WERI-Rb-1 (cell line): ENCODE results near the gene KLK7.
"Not testable (repeated sequence)": the region's sequence is repeated elsewhere in the genome, so short reads cannot be mapped to it uniquely, and the experiment has no call there.

ENCODE experiments used
- DNase-seq: peaks from one replicate; pipeline ENCODE4 v3.0.0-alpha.2; 2020
- H3K27ac ChIP-seq: fragments of 250-450 bp; sonication (Bioruptor Pico); 2 replicates; pipeline ENCODE4 v1.5.1; 2020; ENCODE audit warnings: mild to moderate bottlenecking, moderate library complexity
- H3K27me3 ChIP-seq: fragments of 250-450 bp; sonication (Bioruptor Pico); 2 replicates; pipeline ENCODE4 v1.5.1; 2021; ENCODE audit warnings: mild to moderate bottlenecking, low read depth, moderate library complexity; ENCODE audit not compliant: insufficient read depth, severe bottlenecking
- H3K36me3 ChIP-seq: fragments of 250-450 bp; sonication (Bioruptor Pico); 2 replicates; pipeline ENCODE4 v1.5.1; 2020; ENCODE audit warnings: mild to moderate bottlenecking, moderate library complexity
- H3K4me3 ChIP-seq: 2 replicates; pipeline ENCODE4 v1.5.1; 2011; ENCODE audit warnings: low read depth, mild to moderate bottlenecking, control low read depth, low read length
- H3K9me3 ChIP-seq: fragments of 250-450 bp; sonication (Bioruptor Pico); 2 replicates; pipeline ENCODE4 v1.5.1; 2021; ENCODE audit warnings: mild to moderate bottlenecking, moderate library complexity; ENCODE audit not compliant: severe bottlenecking
- CTCF ChIP-seq: IDR thresholded peaks from 2 replicates; pipeline ENCODE4 v1.5.1; 2011; ENCODE audit warnings: low read depth, mild to moderate bottlenecking, control low read depth, inconsistent platforms, low read length

The KLK7 gene

GRCh38 chr19:50998061-50998460 is 14.3 kb upstream of the KLK7 start:
- no peak overlapping the region for H3K27ac ChIP-seq
- no peak overlapping the region for H3K4me3 ChIP-seq
- H3K36me3 ChIP-seq: no peaks in the 10 kb centered on the region
- H3K27me3 ChIP-seq: peaks cover 92% of the 10 kb centered on the region
- peaks cover 4% of the 10 kb centered on the region for H3K9me3 ChIP-seq
- no peak for DNase-seq
- no peak for TF ChIP-seq CTCF

DNA sequence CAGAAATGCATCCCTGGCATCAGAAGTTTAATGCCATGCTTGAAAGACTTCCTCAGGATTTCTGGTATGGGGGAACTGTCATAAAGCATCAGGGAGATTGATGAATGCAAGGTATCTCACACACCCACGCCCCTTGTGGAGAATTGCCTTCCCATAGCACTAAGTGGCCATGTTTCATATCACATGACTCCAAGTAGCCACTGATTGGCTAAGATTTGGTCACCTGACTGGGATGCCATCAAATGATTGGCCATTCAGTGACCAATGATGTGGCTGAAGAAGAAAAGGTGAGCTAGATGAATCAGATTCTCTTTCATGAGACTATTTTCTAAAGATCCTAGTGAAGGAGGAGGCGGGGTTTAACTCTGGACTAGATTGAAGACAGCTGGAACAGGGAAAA is 10.4 kb upstream of the KLK7 start:
- no peak overlapping the region for H3K4me3 ChIP-seq
- peaks cover 87% of the 10 kb centered on the region for H3K27me3 ChIP-seq
- no peak for TF ChIP-seq CTCF
- peaks cover 4% of the 10 kb centered on the region for H3K9me3 ChIP-seq
- DNase-seq: no peak
- H3K36me3 ChIP-seq: no peaks in the 10 kb centered on the region
- H3K27ac ChIP-seq: no peak overlapping the region

DNA sequence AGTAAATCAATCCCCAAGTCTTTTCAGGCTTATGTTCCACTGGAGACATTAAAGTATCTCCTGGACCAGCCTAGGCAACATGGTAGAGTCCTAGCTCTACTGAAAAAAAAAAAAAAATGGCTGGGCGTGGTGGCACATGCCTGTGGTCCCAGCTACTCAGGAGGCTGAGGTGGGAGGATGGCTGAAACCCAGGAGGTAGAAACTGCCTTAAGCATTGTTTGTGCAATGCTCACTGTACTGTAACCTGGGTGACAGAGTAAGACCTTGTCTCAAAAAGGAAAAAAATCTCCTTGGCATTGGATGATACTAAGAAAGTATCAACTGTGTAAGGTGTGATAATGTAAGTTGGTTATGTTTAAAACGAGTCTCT is 8.9 kb upstream of the KLK7 start:
- H3K4me3 ChIP-seq: no peak overlapping the region
- DNase-seq: no peak

GRCh38 chr19:50984416-50984815 is 699 bp upstream of the KLK7 start:
- peaks cover 63% of the 10 kb centered on the region for H3K27me3 ChIP-seq
- DNase-seq, H3K9me3 ChIP-seq, H3K4me3 ChIP-seq, H3K36me3 ChIP-seq, H3K27ac ChIP-seq: not testable (repeated sequence)

More for the DNA sequence above, 8.9 kb upstream of the KLK7 start:
- peaks cover 87% of the 10 kb centered on the region for H3K27me3 ChIP-seq
- peaks cover 4% of the 10 kb centered on the region for H3K9me3 ChIP-seq
- H3K36me3 ChIP-seq: no peaks in the 10 kb centered on the region
- no peak overlapping the region for H3K27ac ChIP-seq
- no peak for TF ChIP-seq CTCF

- H3K27me3 ChIP-seq: peaks cover 59% of the 10 kb centered on the region
- DNase-seq: no peak
- no peak for TF ChIP-seq CTCF
- H3K4me3 ChIP-seq: no peak overlapping the region
- H3K36me3 ChIP-seq: no peaks in the 10 kb centered on the region
- H3K9me3 ChIP-seq: no peaks in the 10 kb centered on the region
- H3K27ac ChIP-seq: no peak overlapping the region
Observed at GRCh38 chr19:50982186-50982585, 1.5 kb downstream of the KLK7 start.

DNA sequence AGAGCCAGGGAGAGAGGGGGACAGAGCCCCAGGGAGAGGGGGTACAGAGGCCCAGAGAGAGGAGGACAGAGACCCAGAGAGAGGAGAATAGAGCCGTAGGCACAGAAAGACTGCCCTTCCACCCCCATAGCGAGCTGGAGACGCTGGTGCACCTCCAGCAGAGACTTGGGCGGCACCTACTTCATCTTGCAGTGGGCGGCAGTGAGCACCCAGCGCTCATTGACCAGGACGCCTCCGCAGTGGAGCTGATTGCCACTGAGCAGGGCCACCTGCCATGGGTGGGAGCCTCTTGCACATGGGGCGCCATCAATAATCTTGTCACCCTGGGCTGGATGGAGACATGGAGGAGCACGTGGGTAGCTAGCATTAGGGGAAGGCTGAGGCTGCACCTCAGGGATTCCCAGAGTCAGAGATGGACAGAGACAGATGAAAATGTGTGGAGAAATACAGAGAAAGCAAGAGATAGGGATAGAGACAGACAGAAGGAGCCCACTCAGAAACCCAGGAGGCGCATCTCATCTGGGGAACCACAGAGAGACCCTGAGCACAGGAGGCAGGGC is 2.0 kb downstream of the KLK7 start:
- no peak overlapping the region for H3K4me3 ChIP-seq
- peaks cover 2% of the 10 kb centered on the region for H3K9me3 ChIP-seq
- H3K36me3 ChIP-seq: no peaks in the 10 kb centered on the region
- peaks cover 62% of the 10 kb centered on the region for H3K27me3 ChIP-seq
- DNase-seq: no peak
- no peak overlapping the region for H3K27ac ChIP-seq
- TF ChIP-seq CTCF: no peak
